ENCODE results near the gene TCOF1.

Gene TCOF1

GRCh38 chr5:150406103-150406722 is 48.7 kb downstream of the TCOF1 start:
- no peak overlapping the region for H2BK15ac ChIP-seq (ENCODE audit: low read length)
- DNase-seq (ENCODE audit: low spot score) = no peak
- no peak overlapping the region for H2AK5ac ChIP-seq (ENCODE audit: low read depth, low read length)
- H3K79me1 ChIP-seq (ENCODE audit: low read depth, low read length) = peaks cover 2% of the 10 kb centered on the region
- H3K27ac ChIP-seq (replicated peaks; ENCODE audit: low read length) = no peak overlapping the region
- H3K27me3 ChIP-seq (ENCODE audit: control insufficient read depth in 3 of 3, insufficient read depth in 3 of 3, low read depth in 1 of 3, low read length in 3 of 3) = no peaks in the 10 kb centered on the region
- H3K9me3 ChIP-seq (replicated peaks in 1 of 2; ENCODE audit: control insufficient read depth in 2 of 2, insufficient read depth in 1 of 2, low read depth in 1 of 2, low read length in 2 of 2) = no peaks in the 10 kb centered on the region
- peak overlapping the region; percentile 59 for H3K23ac ChIP-seq (ENCODE audit: low read depth, low read length, poor library complexity)
- no peak overlapping the region for H2BK12ac ChIP-seq (ENCODE audit: low read length)
- no peak overlapping the region for H4K8ac ChIP-seq (ENCODE audit: low read depth, low read length)
- no peak overlapping the region for H2AFZ ChIP-seq (ENCODE audit: low read length)
- no peak overlapping the region for H3K14ac ChIP-seq (ENCODE audit: low read length)
- H3K36me3 ChIP-seq (replicated peaks in 1 of 2; ENCODE audit: control insufficient read depth in 2 of 2, insufficient read depth in 2 of 2, low read length in 2 of 2) = peaks cover 18 to 20% of the 10 kb centered on the region in 2 donors
- peak overlapping the region; percentile 2 for H3K18ac ChIP-seq (ENCODE audit: low read length)
- no peak overlapping the region for H3K4ac ChIP-seq (ENCODE audit: low read length)
- no peak overlapping the region for H3K9ac ChIP-seq (ENCODE audit: low read depth, low read length, poor library complexity)
- no peak overlapping the region for H3K4me3 ChIP-seq (ENCODE audit: low read length in 2 of 2)
- H2BK5ac ChIP-seq (ENCODE audit: low read length) = no peak overlapping the region
- H3K4me1 ChIP-seq (ENCODE audit: control insufficient read depth in 2 of 2, insufficient read depth in 1 of 2, low read depth in 1 of 2, low read length in 2 of 2) = peaks cover 5% of the 10 kb centered on the region in 2 donors
- no peak overlapping the region for H2BK120ac ChIP-seq (ENCODE audit: low read depth, low read length)
- H4K91ac ChIP-seq (ENCODE audit: low read depth, low read length, poor library complexity) = no peak overlapping the region
- no CpG with 5 or more reads among the region's 4 CpGs for WGBS, 2 donors (ENCODE audit: extremely low coverage in 2 of 2, insufficient read length in 2 of 2, insufficient replicate concordance in 1 of 2)
- H3K4me2 ChIP-seq (ENCODE audit: insufficient read depth, low read length, poor library complexity, severe bottlenecking) = no peak overlapping the region

GRCh38 chr5:150406723-150407095 is 49.2 kb downstream of the TCOF1 start:
- no CpG with 5 or more reads among the region's 10 CpGs for WGBS, 2 donors (ENCODE audit: extremely low coverage in 2 of 2, insufficient read length in 2 of 2, insufficient replicate concordance in 1 of 2)
- no peak overlapping the region for H2BK12ac ChIP-seq (ENCODE audit: low read length)
- H3K14ac ChIP-seq (ENCODE audit: low read length) = no peak overlapping the region
- H3K9ac ChIP-seq (ENCODE audit: low read depth, low read length, poor library complexity) = no peak overlapping the region
- H4K8ac ChIP-seq (ENCODE audit: low read depth, low read length) = no peak overlapping the region
- H2AFZ ChIP-seq (ENCODE audit: low read length) = no peak overlapping the region
- H2BK15ac ChIP-seq (ENCODE audit: low read length) = no peak overlapping the region
- H3K79me1 ChIP-seq (ENCODE audit: low read depth, low read length) = peaks cover 2% of the 10 kb centered on the region
- H2AK5ac ChIP-seq (ENCODE audit: low read depth, low read length) = no peak overlapping the region
- no peak overlapping the region for H3K18ac ChIP-seq (ENCODE audit: low read length)
- no peaks in the 10 kb centered on the region for H3K27me3 ChIP-seq (ENCODE audit: control insufficient read depth in 3 of 3, insufficient read depth in 3 of 3, low read depth in 1 of 3, low read length in 3 of 3)
- no peaks in the 10 kb centered on the region for H3K9me3 ChIP-seq (replicated peaks in 1 of 2; ENCODE audit: control insufficient read depth in 2 of 2, insufficient read depth in 1 of 2, low read depth in 1 of 2, low read length in 2 of 2)
- DNase-seq (ENCODE audit: low spot score) = no peak
- H3K36me3 ChIP-seq (replicated peaks in 1 of 2; ENCODE audit: control insufficient read depth in 2 of 2, insufficient read depth in 2 of 2, low read length in 2 of 2) = peaks cover 15 to 16% of the 10 kb centered on the region in 2 donors
- no peak overlapping the region for H3K4me2 ChIP-seq (ENCODE audit: insufficient read depth, low read length, poor library complexity, severe bottlenecking)
- H3K4ac ChIP-seq (ENCODE audit: low read length) = no peak overlapping the region
- H3K4me1 ChIP-seq (ENCODE audit: control insufficient read depth in 2 of 2, insufficient read depth in 1 of 2, low read depth in 1 of 2, low read length in 2 of 2) = peaks cover 5% of the 10 kb centered on the region in 2 donors
- H3K23ac ChIP-seq (ENCODE audit: low read depth, low read length, poor library complexity) = peak overlapping the region; percentile 59
- H2BK120ac ChIP-seq (ENCODE audit: low read depth, low read length) = no peak overlapping the region
- H3K4me3 ChIP-seq (ENCODE audit: low read length in 2 of 2) = no peak overlapping the region
- H4K91ac ChIP-seq (ENCODE audit: low read depth, low read length, poor library complexity) = no peak overlapping the region
- no peak overlapping the region for H2BK5ac ChIP-seq (ENCODE audit: low read length)
- no peak overlapping the region for H3K27ac ChIP-seq (replicated peaks; ENCODE audit: low read length)

- no CpG with 5 or more reads among the region's 13 CpGs for WGBS, 2 donors (ENCODE audit: extremely low coverage in 2 of 2, insufficient read length in 2 of 2, insufficient replicate concordance in 1 of 2)
These were observed 49.7 kb downstream of the TCOF1 start for GRCh38 chr5:150407096-150407720.

GRCh38 chr5:150408231-150408943 is 50.9 kb downstream of the TCOF1 start:
- H3K4ac ChIP-seq (ENCODE audit: low read length) = no peak overlapping the region
- H3K27me3 ChIP-seq (ENCODE audit: control insufficient read depth in 3 of 3, insufficient read depth in 3 of 3, low read depth in 1 of 3, low read length in 3 of 3) = no peaks in the 10 kb centered on the region
- no peak overlapping the region for H3K4me3 ChIP-seq (ENCODE audit: low read length in 2 of 2)
- DNase-seq (ENCODE audit: low spot score) = no peak
- no peak overlapping the region for H3K23ac ChIP-seq (ENCODE audit: low read depth, low read length, poor library complexity)
- no peak overlapping the region for H3K4me2 ChIP-seq (ENCODE audit: insufficient read depth, low read length, poor library complexity, severe bottlenecking)
- no peak overlapping the region for H2BK12ac ChIP-seq (ENCODE audit: low read length)
- no peak overlapping the region for H4K91ac ChIP-seq (ENCODE audit: low read depth, low read length, poor library complexity)
- H3K14ac ChIP-seq (ENCODE audit: low read length) = no peak overlapping the region
- no peak overlapping the region for H3K18ac ChIP-seq (ENCODE audit: low read length)
- no peak overlapping the region for H2AFZ ChIP-seq (ENCODE audit: low read length)
- WGBS, 2 donors (ENCODE audit: extremely low coverage in 2 of 2, insufficient read length in 2 of 2, insufficient replicate concordance in 1 of 2) = no CpG with 5 or more reads among the region's 8 CpGs
- H4K8ac ChIP-seq (ENCODE audit: low read depth, low read length) = no peak overlapping the region
- no peak overlapping the region for H2BK120ac ChIP-seq (ENCODE audit: low read depth, low read length)
- peaks cover 9 to 12% of the 10 kb centered on the region in 2 donors for H3K4me1 ChIP-seq (ENCODE audit: control insufficient read depth in 2 of 2, insufficient read depth in 1 of 2, low read depth in 1 of 2, low read length in 2 of 2)
- no peak overlapping the region for H3K27ac ChIP-seq (replicated peaks; ENCODE audit: low read length)
- H2BK15ac ChIP-seq (ENCODE audit: low read length) = no peak overlapping the region
- H3K9ac ChIP-seq (ENCODE audit: low read depth, low read length, poor library complexity) = no peak overlapping the region
- H3K36me3 ChIP-seq (replicated peaks in 1 of 2; ENCODE audit: control insufficient read depth in 2 of 2, insufficient read depth in 2 of 2, low read length in 2 of 2) = peaks cover under 1 to 1% of the 10 kb centered on the region in 2 donors
- H3K9me3 ChIP-seq (replicated peaks in 1 of 2; ENCODE audit: control insufficient read depth in 2 of 2, insufficient read depth in 1 of 2, low read depth in 1 of 2, low read length in 2 of 2) = no peaks in the 10 kb centered on the region
- peaks cover 2% of the 10 kb centered on the region for H3K79me1 ChIP-seq (ENCODE audit: low read depth, low read length)
- no peak overlapping the region for H2BK5ac ChIP-seq (ENCODE audit: low read length)
- H2AK5ac ChIP-seq (ENCODE audit: low read depth, low read length) = no peak overlapping the region

More at GRCh38 chr5:150407096-150407720, 49.7 kb downstream of the TCOF1 start:
- no peak overlapping the region for H4K8ac ChIP-seq (ENCODE audit: low read depth, low read length)
- peaks cover 2% of the 10 kb centered on the region for H3K79me1 ChIP-seq (ENCODE audit: low read depth, low read length)
- no peak overlapping the region for H2BK12ac ChIP-seq (ENCODE audit: low read length)
- H3K9ac ChIP-seq (ENCODE audit: low read depth, low read length, poor library complexity) = peak overlapping the region; percentile 10
- no peak overlapping the region for H2AFZ ChIP-seq (ENCODE audit: low read length)
- peaks cover 5 to 7% of the 10 kb centered on the region in 2 donors for H3K4me1 ChIP-seq (ENCODE audit: control insufficient read depth in 2 of 2, insufficient read depth in 1 of 2, low read depth in 1 of 2, low read length in 2 of 2)
- no peak overlapping the region for H4K91ac ChIP-seq (ENCODE audit: low read depth, low read length, poor library complexity)
- peak overlapping the region; percentile 59 for H3K23ac ChIP-seq (ENCODE audit: low read depth, low read length, poor library complexity)
- H3K4me2 ChIP-seq (ENCODE audit: insufficient read depth, low read length, poor library complexity, severe bottlenecking) = no peak overlapping the region
- H3K4me3 ChIP-seq (ENCODE audit: low read length in 2 of 2) = no peak overlapping the region
- peaks cover 12 to 13% of the 10 kb centered on the region in 2 donors for H3K36me3 ChIP-seq (replicated peaks in 1 of 2; ENCODE audit: control insufficient read depth in 2 of 2, insufficient read depth in 2 of 2, low read length in 2 of 2)
- H2BK120ac ChIP-seq (ENCODE audit: low read depth, low read length) = no peak overlapping the region
- H3K27me3 ChIP-seq (ENCODE audit: control insufficient read depth in 3 of 3, insufficient read depth in 3 of 3, low read depth in 1 of 3, low read length in 3 of 3) = no peaks in the 10 kb centered on the region
- H3K9me3 ChIP-seq (replicated peaks in 1 of 2; ENCODE audit: control insufficient read depth in 2 of 2, insufficient read depth in 1 of 2, low read depth in 1 of 2, low read length in 2 of 2) = no peaks in the 10 kb centered on the region
- peak overlapping the region; percentile 8 for H3K18ac ChIP-seq (ENCODE audit: low read length)
- no peak overlapping the region for H3K4ac ChIP-seq (ENCODE audit: low read length)
- no peak overlapping the region for H2AK5ac ChIP-seq (ENCODE audit: low read depth, low read length)
- no peak overlapping the region for H3K27ac ChIP-seq (replicated peaks; ENCODE audit: low read length)
- no peak for DNase-seq (ENCODE audit: low spot score)
- no peak overlapping the region for H2BK5ac ChIP-seq (ENCODE audit: low read length)
- no peak overlapping the region for H3K14ac ChIP-seq (ENCODE audit: low read length)
- H2BK15ac ChIP-seq (ENCODE audit: low read length) = no peak overlapping the region
